ENCODE measurements around the gene FSD1.
A peak's percentile ranks its signal among the peaks of the same experiment; 100 is the strongest.
"Not testable (repeated sequence)": the region's sequence is repeated elsewhere in the genome, so short reads cannot be mapped to it uniquely, and the experiment has no call there.

Gene FSD1

DNA sequence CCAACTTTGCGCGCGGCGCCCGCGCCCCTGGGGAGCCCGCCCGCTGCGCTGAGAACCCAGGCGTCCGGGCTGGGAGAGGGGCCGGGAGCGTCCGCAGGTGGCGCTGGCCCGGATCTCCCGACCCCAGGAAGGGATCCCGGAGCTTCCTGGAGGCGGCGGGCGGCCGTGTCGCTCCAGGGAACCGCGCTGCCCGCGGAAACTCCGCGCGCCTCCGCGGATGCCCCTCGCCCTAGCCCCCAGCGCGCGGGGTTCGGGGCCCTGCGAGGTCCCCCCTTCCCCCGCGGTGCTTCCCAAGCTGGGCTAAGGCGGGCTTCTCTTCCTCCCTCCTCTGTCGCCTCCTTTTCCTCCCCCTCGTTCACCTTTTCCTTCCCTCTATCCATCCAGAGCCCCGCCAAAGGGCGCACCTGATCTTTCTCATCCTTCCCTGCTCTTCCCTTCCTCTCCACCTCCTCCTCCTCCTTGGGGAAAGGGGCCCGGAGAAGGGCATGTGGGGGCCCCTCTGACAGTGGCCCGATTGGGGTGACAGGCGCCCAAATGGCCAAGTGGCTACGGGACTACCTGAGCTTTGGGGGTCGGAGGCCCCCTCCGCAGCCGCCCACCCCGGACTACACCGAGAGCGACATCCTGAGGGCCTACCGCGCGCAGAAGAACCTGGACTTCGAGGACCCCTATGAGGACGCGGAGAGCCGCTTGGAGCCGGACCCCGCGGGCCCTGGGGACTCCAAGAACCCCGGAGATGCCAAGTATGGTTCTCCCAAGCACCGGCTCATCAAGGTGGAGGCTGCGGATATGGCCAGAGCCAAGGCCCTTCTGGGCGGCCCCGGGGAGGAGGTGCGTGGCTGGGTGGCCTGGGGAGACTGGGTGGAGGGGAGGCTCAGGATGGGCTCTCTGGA is 24.6 kb upstream of the FSD1 start:
- intact Hi-C loops (cut with DNase I), result no loop called here
- no peak for DNase-seq

DNA sequence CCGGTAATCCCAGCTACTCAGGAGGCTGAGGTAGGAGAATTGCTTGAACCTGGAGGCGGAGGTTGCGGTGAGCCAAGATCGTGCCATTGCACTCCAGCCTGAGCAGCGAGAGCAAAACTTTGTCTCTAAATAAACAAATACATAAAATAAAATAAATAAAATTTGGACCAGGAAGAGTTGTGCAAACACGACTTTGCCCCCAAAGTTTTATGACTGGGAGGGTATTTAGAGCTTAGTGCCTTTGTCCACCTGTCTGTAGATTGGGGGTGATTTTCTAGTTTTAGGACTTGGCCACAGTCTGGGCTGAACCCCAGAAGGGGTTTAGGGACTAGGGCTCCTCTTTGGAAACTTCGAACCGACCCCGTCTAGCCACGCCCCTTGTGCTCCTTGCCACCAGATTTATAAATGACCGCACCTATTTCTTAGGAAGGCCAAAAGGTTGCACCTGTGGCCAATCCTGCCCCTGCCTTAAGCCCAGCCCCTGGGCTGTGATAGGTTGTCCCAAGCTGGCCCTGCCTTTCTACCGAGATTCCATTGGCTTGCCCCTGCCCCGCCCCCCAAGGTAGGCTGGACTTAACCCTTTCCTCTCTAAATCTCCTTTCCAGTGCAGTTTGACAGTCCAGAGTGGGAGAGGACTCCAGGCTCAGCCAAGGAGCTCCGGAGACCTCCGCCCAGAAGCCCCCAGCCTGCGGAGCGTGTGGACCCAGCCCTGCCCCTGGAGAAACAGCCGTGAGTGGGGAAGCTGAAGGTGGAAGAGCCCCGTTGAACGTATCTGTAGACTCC is 20.0 kb upstream of the FSD1 start:
- intact Hi-C loops (cut with DNase I), result no loop called here
- DNase-seq, result no peak

DNA sequence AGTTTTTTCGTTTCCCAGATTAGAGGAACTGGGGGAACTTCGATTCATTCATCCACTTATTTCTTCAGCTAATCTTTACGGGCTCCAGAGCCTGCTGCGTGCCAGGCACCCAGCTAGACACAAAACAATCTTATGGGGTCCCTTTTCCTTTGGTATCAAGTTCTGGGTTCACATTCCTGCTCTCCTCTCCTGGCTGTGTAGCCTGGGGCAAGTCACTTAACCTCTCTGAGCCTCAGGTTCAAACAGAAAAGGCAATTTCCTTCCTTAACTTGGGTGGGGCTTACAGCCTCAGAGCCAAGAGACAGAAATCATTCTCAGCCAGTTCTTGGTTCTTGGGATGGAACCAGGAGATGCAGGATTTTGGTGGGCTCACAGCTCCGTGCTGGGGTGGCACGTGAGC is 19.4 kb upstream of the FSD1 start:
- intact Hi-C loops (cut with DNase I), result no loop called here

DNA sequence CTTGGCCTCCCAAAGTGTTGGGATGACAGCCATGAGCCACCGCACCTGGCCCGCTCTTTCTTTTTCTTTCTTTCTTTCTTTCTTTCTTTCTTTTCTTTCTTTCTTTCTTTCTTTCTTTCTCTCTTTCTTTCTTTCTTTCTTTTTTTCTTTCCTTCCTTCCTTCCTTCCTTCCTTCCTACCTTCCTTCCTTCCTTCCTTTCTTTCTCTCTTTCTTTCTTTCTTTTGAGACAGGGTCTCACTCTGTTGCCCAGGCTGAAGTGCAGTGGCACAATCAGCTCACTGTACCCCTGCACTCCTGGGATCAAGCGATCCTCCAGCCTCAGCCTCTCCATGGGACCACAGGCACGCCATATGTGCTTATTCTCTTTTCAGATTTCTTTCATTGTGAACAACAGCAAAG is 18.3 kb upstream of the FSD1 start:
- intact Hi-C loops (cut with DNase I); DNase-seq: not testable (repeated sequence)

More for the DNA sequence above, 19.4 kb upstream of the FSD1 start:
- DNase-seq, result no peak

DNA sequence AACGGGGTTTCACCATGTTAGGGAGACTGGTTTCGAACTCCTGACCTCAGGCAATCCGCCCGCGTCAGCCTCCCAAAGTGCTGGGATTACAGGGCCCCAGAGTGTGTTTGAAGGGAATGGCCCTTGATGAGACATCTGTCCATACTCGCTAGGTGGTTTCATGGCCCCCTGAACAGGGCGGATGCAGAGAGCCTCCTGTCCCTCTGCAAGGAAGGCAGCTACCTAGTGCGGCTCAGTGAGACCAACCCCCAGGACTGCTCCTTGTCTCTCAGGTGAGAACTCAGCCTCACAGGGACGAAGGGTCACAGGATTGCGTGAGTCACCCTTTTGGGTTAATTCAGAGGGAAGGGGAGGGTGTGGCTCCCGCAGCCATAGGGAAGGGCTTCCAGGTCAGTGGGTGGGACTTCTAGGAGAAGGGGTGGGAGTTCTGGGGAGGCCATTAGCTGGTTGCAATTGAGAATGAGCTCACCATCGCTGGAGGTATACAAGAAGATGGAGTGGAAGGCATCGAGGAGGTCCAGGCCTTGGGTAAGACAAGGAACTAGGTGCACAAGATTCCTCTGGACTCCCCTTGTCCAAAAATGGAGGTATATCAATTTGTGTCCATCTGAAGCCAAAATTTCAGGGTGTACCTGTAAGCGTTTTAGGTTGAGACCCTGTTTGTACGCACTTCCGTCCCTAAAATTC is 16.2 kb upstream of the FSD1 start:
- intact Hi-C loops (cut with DNase I), result no loop called here
- DNase-seq, result no peak

DNA sequence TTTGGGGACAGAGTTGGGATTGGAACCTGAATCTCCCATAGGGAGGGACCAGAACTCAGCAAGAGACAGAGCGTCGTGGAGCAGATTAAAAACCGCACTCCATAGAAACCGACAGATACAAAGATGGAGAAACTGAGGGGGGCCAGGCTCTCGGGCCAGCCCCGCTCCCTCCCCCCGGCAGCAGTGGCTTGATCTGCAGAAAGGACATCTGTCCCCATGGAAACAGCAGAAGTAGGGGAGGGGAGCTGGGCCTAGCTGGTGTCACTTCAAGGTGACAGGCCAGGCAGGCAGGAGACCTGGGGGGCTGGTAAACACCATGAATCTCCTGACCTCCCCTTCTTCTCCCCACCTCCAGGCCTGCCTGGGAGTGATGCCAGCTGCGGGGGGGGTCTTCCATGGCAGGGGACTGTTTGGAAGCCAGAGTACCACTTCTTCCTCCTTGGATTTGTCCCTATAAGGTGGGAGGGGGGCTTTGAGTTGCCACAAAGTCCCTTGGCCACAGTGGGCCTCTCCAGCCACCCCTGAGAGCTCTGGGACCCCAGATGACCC is 13.1 kb upstream of the FSD1 start:
- no peak for DNase-seq
- intact Hi-C loops (cut with DNase I), result no loop called here

DNA sequence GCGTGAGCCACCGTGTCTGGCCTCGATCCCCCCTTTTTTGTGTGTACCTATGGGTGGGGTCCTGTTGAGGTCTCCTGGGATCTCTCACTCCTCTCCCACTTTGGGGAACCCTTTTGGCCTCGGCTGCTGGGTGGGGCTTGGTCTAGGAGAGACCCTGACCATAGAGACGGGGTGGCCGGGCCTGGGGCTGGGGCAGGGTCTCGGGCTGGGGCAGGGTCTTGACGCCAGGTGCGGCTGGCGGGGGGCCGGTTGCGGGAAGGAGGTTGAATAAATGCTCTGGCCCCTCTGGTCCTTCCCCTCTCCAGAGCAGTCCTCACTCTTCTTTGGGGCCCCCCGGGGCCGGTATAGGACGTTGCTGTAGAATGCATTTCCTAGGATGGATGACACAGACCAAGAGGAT is 11.9 kb upstream of the FSD1 start:
- DNase-seq, result no peak
- intact Hi-C loops (cut with DNase I), result no loop called here

DNA sequence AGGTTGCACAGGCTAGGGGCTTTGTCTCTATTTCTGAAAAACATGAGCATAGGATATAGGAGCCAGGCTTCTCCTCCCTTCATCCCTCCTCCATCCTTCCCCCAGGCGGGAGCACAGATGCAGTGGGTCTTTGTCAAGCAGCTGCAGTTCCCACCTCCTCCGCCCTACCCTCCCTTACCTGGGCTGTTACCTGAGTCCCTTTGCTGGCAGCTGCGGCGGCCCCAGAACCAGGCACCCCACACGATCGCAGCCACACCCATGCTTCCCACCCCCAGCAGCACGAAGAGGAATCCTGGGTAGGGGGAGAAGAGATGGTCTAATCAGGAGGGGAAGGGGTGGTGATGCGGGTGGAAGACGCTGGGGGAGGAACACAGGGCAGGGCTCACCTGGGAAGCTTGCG is 10.0 kb upstream of the FSD1 start:
- DNase-seq, result no peak
- intact Hi-C loops (cut with DNase I), result no loop called here

DNA sequence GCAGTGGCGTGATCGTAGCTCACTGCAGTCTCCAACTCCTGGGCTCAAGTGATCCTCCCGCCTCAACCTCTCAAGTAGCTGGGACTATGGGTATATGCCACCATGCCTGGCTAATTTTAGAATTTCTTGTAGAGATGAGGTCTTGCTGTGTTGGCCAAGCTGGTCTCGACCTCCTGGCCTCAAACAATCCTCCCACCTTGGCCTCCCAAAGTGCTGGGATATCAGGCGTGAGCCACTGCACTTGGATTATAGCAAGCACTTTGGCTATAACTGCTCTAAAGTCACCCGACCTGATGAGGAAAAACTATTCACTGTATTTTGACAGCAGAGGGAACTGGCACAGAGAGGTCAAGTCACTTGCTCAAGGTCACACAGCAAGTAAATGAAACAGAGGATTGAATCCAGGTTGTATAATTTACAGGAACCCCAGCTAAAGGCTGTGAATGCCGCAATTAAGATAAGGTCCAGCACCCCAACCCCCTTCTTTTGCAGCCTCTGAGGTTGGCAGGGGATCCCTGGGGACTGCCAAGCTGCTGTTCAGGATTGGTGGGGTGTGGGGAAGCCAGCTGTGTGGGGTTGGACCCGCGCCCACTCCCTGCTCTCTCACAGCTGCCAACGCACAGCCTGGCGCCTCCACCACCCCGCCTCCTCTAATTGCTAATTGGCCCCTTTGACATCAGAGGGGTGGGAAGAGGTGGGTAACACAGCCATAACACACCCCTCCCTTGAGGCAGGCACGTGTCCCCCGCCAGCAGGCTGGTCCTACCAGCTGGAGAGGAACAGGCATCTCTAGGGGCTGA is 8.2 kb upstream of the FSD1 start:
- DNase-seq, result peak; percentile 38 to 90 (median 74)

DNA sequence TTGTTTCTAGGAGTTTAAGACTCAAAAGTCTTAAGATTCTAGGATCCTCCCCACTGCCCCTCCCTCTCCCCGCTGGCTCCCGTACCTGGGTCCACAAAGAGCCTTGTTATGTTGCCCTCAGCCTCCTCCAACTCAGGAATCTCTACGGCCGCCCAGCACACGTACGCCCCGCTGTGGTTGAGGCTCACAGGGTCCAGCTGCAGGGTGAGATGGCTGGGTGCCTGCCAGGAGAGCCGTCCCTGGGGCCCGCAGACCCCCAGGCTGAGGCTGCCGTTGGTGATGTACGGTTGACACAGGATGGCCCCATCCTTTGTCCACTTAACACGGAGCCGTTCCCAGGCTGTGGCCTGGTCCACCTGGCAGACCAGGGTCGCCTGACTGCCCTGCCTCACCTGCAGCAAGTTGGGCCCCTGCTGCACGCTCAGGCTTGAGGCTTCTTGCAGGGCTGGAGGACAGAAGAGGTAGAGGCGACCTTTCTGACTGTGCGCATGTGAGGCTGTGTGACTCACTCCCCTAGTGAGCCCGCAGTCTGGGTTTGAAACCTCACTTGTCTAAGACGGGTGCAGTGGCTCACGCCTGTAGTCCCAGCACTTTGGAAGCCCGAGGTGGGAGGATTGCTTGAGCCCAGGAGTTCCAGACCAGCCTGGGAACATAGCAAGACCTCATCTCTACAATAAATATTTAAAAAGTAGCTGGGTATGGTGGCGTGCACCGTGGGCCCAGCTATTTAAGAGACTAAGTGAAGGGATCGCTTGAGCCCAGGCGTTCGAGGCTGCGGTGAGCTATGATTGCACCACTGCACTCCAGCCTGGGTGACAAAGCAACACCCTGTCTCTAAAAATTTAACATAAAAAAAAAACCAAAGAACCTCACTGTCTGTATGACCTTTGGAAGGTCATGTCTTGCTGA is 6.2 kb upstream of the FSD1 start:
- intact Hi-C loops (cut with DNase I), result no loop called here

More for the DNA sequence above, 8.2 kb upstream of the FSD1 start:
- intact Hi-C loops (cut with DNase I), result no loop called here

DNA sequence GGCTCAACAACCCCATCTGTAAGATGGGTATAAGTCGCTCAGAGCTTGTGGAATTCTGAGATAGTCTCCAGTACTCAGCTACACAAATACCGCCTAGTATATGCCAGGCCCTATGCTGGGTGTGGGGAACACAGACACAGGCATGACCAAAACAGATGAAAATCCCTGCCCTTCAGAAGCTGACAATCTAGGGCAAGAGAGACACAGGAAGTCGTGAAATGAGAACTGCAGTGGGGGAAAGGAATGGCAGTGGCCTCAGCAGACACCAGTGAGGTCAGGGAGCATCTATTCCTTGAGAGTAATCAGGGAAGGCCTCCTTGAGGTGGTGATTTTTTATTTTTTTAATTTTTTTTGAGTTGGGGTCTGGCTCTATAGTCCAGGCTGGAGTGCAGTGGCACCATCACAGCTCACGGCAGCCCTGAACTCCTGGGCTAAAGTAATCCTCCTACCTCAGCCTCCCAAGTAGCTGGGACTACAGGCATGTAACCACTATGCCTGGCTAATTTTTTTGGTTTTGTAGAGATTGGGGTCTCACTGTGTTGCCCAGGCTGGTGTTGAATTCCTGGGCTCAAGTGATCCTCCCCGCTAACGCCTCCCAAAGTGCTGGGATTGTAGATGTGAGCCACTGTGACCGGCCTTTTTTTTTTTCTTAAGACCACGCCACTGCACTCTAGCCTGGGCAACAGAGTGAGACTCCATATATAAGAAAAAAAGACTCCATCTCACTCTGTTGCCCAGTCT is 5.4 kb upstream of the FSD1 start:
- intact Hi-C loops (cut with DNase I), result no loop called here
- no peak for DNase-seq

More for the DNA sequence above, 6.2 kb upstream of the FSD1 start:
- DNase-seq, result no peak

DNA sequence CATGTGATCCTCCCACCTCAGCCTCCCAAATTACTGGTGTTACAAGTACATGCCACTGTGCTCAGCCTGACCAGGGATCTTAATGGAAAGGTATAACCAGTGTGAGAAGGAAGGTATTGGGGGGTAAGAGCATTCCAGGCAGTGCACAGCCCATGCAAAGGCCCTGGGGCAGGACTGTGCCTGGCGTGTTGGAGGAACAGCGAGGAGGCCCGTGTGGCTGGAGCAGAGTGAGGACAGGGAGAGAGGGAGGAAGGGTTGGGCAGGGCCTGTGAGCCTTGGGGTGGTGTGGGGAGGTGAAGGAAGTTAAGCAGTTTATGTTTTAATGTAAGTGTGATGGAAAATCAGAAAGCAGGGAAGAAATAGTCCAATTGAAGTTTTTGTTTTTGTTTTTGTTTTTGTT is 3.8 kb upstream of the FSD1 start:
- no peak for DNase-seq
- intact Hi-C loops (cut with DNase I), result no loop called here

DNA sequence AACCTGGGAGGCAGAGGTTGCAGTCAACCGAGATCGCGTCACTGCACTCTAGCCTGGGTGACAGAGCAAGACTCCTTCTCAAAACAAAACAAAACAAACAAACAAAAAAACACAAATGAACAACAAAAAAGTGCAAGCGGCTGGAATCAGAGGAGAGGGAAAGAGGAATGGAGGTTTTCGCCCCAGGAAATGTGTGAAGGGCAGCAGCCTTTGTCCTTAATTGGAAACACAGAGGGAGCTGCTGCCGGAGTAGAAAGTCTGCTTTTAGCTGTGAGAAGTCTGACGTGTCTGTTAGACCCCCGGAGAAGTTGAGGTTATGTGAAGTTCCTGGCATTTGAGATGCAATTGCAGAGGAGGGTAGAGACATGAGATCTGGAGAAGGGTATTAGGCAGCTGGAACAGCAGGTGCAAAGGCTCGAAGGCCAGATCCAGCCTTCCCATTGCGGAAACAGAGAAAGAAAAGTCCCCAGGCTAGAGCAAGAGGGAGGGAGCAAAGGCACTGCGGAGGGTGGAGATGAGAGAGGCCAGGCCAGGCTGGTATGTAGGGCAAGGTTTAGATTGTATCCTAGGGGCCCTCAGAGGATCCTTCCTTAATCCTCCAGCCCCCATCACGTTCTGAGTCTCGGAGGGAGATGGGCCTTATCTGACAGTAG is 2.7 kb upstream of the FSD1 start:
- intact Hi-C loops (cut with DNase I), result no loop called here
- DNase-seq, result no peak

DNA sequence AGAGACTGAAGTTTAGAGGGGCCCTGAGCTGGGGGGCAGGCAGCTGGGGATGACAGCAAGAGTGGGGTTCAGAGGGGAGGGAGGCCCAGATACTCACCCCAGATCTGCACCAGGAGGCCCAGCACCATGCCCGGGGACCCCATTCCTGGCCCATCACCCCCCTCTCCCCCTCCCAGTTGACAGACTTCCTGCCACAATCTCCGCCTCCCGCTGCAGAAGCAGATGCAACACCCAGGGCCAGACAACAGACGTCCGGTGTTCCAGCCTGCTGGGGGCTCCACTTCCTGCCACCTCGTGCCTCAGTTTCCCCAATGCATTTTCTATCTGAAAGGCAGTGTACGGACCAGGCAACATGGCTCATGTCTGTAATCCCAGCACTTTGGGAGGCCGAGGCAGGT is 2.2 kb upstream of the FSD1 start, which contains the start of gene TMIGD2:
Gene TMIGD2, minus strand, starts transcription at position 147 of the 398 bp plus-strand sequence. Its CDS starts 4 bp downstream, at position 143.
- intact Hi-C loops (cut with DNase I), result no loop called here
- DNase-seq, result no peak

DNA sequence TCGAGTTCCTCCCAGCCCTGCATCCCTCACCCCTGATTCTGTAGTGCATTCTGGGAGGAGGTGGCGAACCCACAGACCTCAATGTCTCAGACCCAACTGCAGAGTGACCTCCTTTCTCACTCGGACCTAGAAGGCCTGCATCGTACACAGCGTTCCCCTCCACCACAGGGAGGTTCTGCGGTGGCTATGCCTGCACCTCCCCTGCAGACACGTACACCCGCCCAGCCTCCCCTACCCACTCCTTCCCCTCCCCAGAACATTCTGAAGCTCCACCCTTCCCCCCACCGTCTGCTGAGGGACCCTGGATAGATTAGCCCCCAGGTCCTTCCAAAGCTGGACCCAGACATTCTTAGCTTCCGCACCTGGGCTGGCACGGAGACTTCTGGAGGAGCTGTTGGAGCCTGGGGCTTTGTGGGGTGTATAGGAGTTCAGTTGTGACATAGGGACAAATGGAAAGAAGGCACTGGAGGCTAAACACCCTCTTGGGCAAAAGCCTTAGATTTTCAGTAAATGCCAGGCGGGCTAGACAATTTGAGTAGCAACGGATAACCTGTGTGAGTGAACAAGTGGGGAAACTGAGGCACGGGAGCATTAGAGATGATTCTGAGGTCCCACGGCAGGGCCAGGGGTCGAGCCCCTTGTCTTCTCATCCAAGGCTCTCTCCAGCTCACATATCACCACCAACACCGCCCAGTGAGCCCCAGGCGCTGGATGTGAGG is 420 bp upstream of the FSD1 start:
- intact Hi-C loops (cut with DNase I), result no loop called here
- DNase-seq, result no peak

DNA sequence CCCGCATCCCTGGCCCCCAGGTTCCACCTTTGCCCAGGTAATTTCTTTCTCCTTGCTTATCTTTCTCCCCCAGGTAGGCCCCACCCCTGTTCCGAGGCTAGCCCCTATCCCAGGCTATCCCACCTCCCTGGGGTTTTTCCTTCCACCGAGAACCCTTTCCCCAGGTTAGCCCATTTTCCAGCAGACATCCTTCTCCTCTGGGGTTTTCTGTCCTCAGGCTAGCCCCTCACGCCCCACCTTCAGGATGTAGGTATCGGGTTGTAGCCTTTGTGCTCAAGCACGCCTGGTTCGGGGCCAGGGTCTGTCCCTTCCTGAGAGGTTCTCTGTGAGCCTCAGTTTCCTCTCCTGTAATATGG is 837 bp downstream of the FSD1 start:
- intact Hi-C loops (cut with DNase I), result no loop called here
- DNase-seq, result no peak
